Omental fat pad (tissue), 4 donors: ENCODE results near the gene SPATA46. TPM values are rescaled to one million over a fixed set of nuclear protein-coding genes. Genes with fewer than 3 reads are reported as not detected.

Experiments used
- ATAC-seq: fragments of 150-250 bp; one replicate; pipeline ENCODE4 v1.9.1; 2016; ENCODE audit warnings: mild to moderate bottlenecking, moderate library complexity; ENCODE audit not compliant: low FRiP score
- DNase-seq: peaks from one replicate; pipeline ENCODE4 v3.0.0-alpha.2; 2019; ENCODE audit warnings: low spot score
- total RNA-seq, 4 donors: library from RNA; depleted of rRNA; stranded (reverse); fragments of >200 nt; gene quantifications; one replicate each; pipeline ENCODE4 v1.1.0, GENCODE V29; 2016
- TF ChIP-seq, protein P1 (sequence below), 3 donors: fragments of 450-650 bp; IDR thresholded peaks; one replicate each; pipeline ENCODE4 v1.5.1; 2016 to 2017; ENCODE audit warnings: antibody characterized with exemption in 3 of 3, mild to moderate bottlenecking in 3 of 3, moderate library complexity in 2 of 3

SPATA46 gene
- total RNA-seq, 4 donors from 2014 or later, result not detected

DNA sequence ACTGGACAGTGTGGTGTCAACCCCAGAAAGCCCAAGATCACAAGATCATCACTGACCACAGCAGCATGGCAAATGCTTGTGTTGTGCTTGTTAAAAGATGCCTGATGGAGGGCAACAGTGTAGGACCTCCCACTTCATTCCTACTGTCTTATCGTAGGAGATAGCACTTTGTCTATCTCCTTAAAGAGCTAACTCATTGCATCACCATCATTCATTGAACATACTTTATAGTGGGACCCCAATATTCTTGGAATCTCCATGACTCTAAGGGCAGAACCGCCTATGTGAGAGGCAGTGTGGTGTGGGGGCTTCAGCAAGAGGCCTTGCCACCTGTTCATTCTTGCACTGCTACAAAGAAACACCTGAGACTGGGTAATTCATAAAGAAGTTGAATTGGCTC is 40.3 kb upstream of the SPATA46 start:
- no peak for DNase-seq
- no peak for ATAC-seq
- TF ChIP-seq, protein P1, sequence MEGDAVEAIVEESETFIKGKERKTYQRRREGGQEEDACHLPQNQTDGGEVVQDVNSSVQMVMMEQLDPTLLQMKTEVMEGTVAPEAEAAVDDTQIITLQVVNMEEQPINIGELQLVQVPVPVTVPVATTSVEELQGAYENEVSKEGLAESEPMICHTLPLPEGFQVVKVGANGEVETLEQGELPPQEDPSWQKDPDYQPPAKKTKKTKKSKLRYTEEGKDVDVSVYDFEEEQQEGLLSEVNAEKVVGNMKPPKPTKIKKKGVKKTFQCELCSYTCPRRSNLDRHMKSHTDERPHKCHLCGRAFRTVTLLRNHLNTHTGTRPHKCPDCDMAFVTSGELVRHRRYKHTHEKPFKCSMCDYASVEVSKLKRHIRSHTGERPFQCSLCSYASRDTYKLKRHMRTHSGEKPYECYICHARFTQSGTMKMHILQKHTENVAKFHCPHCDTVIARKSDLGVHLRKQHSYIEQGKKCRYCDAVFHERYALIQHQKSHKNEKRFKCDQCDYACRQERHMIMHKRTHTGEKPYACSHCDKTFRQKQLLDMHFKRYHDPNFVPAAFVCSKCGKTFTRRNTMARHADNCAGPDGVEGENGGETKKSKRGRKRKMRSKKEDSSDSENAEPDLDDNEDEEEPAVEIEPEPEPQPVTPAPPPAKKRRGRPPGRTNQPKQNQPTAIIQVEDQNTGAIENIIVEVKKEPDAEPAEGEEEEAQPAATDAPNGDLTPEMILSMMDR (IDR thresholded peaks at IDR 0.05), result no peak

DNA sequence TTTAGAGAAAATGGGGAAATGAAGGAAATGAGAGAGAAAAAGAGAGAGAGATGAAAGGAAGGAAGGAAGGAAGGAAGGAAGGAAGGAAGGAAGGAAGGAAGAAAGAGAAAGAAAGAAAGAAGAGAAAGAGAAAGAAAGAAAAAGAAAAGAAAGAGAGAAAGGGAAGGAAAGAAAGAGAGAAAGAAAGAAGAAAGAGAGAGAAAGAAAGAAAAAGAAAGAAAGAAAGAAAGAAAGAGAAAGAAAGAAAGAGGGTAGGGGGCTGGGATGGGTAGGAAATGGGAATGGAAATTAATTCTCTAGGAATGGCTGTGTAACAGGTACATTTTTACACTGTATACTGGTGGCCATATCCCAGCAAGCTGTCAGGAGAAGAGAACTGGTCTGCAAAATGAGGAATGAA is 39.6 kb upstream of the SPATA46 start:
- ATAC-seq (no peak), DNase-seq (no peak)
- TF ChIP-seq, protein P1 (IDR thresholded peaks at IDR 0.05), result no peak

DNA sequence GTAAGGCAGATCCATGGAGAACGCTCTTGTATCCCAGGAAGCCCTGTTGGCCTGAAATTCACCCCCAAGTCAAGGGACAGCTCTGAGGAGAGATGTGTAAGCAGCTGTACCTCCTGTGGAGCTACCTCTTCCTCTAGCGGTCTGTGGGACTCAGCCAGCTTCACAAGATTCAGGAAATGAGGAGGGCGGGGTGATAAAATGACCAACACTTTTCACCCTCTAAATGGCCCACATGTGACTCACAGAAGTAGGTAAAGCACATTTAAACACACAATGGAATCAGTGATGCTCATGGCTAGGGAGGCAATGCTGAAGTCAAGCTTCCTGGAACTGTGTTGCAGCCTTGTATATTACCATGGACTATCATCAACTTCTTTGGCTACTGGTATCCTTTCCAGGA is 35.3 kb upstream of the SPATA46 start, which contains the start of gene SH2D1B:
Gene SH2D1B, minus strand, starts transcription at position 135 of the 400 bp plus-strand sequence. Its CDS starts 120 bp downstream, at position 15.
- TF ChIP-seq, protein P1 (IDR thresholded peaks at IDR 0.05), result no peak
- DNase-seq (no peak), ATAC-seq (no peak)

DNA sequence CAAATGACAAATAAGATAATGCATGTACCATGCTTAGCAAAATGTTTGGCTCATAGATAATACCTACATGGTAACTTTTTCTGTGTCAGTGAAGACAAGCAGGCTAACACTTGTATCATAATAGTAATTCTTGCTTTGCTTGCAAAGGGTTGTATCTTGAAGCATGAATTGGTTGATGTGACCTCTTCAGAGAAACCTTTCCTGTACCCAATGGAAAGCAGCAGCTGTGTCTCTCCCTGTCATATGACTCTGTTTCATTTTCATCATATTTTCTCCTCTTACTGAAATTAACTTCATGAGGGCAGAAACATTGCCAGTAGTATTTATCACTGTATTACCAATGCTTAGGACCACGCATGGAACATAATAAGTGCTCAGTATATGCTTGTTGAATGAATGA is 30.9 kb upstream of the SPATA46 start:
- ATAC-seq (no peak), DNase-seq (no peak)
- TF ChIP-seq, protein P1 (IDR thresholded peaks at IDR 0.05), result no peak

DNA sequence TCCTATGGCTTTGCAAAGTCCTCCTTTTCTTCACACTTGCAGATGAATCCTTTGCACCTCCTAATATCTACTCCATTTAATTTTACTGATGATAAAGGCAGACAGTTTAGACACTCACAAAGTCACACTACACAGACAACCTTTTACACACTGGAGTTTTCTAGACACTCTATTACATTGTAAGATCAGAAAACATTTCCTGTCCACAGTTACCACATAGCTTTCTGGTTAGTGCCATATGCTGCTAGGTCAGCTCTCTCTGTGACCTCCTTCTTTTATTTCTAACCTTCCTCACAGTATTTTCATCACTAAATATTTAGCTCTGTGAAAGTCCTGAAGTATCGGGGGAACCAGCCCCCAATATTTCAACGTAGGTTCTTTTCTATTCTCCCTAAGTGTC is 30.2 kb upstream of the SPATA46 start:
- ATAC-seq, result no peak
- DNase-seq, result no peak
- TF ChIP-seq, protein P1 (IDR thresholded peaks at IDR 0.05), result no peak

DNA sequence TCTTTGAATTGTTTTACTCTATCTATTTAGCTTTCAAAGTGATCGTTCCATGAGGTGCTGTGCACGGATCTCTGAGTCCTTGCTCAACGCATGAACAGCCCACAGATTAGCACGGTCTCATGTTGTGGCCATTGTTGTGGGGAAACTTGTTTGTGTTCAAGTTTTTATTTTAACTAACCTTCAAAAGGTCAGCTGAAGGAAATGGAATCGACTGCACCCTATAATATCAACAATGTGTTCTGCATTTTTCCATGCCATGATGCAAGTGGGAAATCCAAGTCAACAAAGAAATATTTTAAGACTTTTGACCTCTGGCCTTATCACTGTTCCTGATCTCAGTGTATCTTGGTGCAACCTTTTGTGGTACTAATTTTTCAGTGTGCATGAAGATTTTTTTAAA is 29.1 kb upstream of the SPATA46 start:
- no peak for DNase-seq
- ATAC-seq, result no peak
- TF ChIP-seq, protein P1 (IDR thresholded peaks at IDR 0.05), result no peak

DNA sequence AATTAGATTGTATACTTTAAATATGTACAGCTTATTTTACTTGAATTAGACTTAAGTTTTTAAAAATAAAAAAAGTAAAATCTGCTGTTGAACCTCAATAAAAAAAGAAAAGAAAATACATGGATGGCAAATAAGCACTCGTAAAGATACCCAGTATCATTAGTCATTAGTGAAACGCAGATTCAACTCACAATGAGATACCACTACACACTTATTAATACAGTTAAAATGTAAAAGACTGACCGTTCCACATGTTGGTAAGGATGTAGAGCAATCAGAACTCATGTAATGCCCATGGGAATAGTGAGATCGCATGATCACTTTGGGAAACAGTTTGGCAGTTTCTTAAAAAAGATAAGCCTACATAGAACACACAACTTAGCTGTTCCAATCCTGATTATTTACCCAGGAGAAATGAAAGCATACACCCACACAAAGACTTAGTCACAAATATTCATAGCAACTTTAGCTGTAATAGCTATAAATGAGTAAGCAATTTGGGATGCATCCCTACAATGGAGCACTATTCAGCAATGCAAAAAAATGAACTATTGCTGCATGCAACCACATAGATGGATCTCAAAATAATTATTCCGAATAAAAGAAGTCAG is 28.0 kb upstream of the SPATA46 start:
- TF ChIP-seq, protein P1 (IDR thresholded peaks at IDR 0.05), result no peak
- DNase-seq, result no peak
- ATAC-seq, result peak; percentile 71
